Muscle layer of duodenum (tissue), 2 donors: ENCODE measurements around the gene IFI27L1.
"Not testable (repeated sequence)": the region's sequence is repeated elsewhere in the genome, so short reads cannot be mapped to it uniquely, and the experiment has no call there.

Source experiments
- H3K27ac ChIP-seq: one replicate; pipeline ENCODE4 v1.7.0; 2013; ENCODE audit warnings: mild to moderate bottlenecking, low read length
- H3K27me3 ChIP-seq: one replicate; pipeline ENCODE4 v1.7.0; 2013; ENCODE audit warnings: low read depth, mild to moderate bottlenecking, control low read depth, low read length
- H3K36me3 ChIP-seq, 2 donors: one replicate each; pipeline ENCODE4 v1.7.0; 2013; ENCODE audit warnings: low read length in 2 of 2, control low read depth in 1 of 2, mild to moderate bottlenecking in 1 of 2; ENCODE audit not compliant: insufficient read depth in 2 of 2, control insufficient read depth in 1 of 2
- H3K4me1 ChIP-seq, 2 donors: one replicate each; pipeline ENCODE4 v1.7.0; 2013; ENCODE audit warnings: low read length in 2 of 2, mild to moderate bottlenecking in 2 of 2, control low read depth in 1 of 2, moderate library complexity in 1 of 2; ENCODE audit not compliant: insufficient read depth in 2 of 2, control insufficient read depth in 1 of 2
- H3K4me3 ChIP-seq, 2 donors: one replicate each; pipeline ENCODE4 v1.7.0; 2013; ENCODE audit warnings: low read length in 2 of 2, low read depth in 1 of 2, mild to moderate bottlenecking in 1 of 2
- H3K9me3 ChIP-seq, 2 donors: one replicate each; pipeline ENCODE4 v1.7.0; 2013; ENCODE audit warnings: low read length in 2 of 2, control low read depth in 1 of 2, mild to moderate bottlenecking in 1 of 2; ENCODE audit not compliant: control insufficient read depth in 1 of 2
- donor health status: healthy.

Gene IFI27L1

GRCh38 chr14:94062344-94062940, 18.7 kb upstream of the IFI27L1 start:
- H3K4me1 ChIP-seq: peaks cover 5 to 39% of the 10 kb centered on the region in 2 donors
- H3K27ac ChIP-seq: no peak overlapping the region
- peaks cover 45 to 48% of the 10 kb centered on the region in 2 donors for H3K36me3 ChIP-seq

GRCh38 chr14:94066089-94066676, 14.9 kb upstream of the IFI27L1 start:
- Histone ChIP-seq H3K27ac (no peak overlapping the region), H3K9me3 (no peaks in the 10 kb centered on the region), H3K27me3 (no peaks in the 10 kb centered on the region), H3K4me1 (peaks cover 0 to 32% of the 10 kb centered on the region in 2 donors), H3K4me3 (no peak overlapping the region), H3K36me3 (peaks cover 11 to 12% of the 10 kb centered on the region in 2 donors)

More at GRCh38 chr14:94062344-94062940, 18.7 kb upstream of the IFI27L1 start:
- Histone ChIP-seq H3K4me3 (no peak overlapping the region), H3K27me3 (no peaks in the 10 kb centered on the region), H3K9me3 (no peaks in the 10 kb centered on the region)

- H3K4me3 ChIP-seq, H3K9me3 ChIP-seq, H3K36me3 ChIP-seq, H3K27ac ChIP-seq, H3K27me3 ChIP-seq: not testable (repeated sequence)
- H3K4me1 ChIP-seq: peaks cover 0 to 17% of the 10 kb centered on the region in 2 donors
Observed at GRCh38 chr14:94072076-94072475, 9.0 kb upstream of the IFI27L1 start.

DNA sequence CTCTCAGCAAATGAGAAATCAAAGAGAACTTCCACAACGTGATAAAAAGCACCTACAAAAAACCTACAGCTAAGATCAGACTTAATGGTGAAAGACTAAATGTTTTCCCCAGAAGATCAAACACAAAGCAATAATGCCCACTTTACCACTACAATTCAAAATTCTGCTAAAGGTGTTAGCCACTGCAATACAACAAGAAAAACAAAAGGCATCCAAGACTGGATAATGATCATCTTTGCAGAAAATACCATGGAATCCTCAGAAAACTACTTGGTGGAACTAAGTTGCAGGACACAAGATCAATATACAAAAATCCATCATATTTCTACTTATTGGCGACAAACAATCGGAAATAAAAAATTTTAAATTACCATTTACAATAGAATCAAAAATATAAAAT, 6.6 kb upstream of the IFI27L1 start:
- Histone ChIP-seq H3K36me3 (peaks cover 8 to 13% of the 10 kb centered on the region in 2 donors), H3K9me3 (peaks cover 4 to 10% of the 10 kb centered on the region in 2 donors), H3K27ac (no peak overlapping the region), H3K4me1 (peaks cover 15 to 41% of the 10 kb centered on the region in 2 donors), H3K4me3 (peak overlapping the region in 1 of 2 donors; percentile 31), H3K27me3 (no peaks in the 10 kb centered on the region)

- H3K36me3 ChIP-seq: peaks cover 8 to 13% of the 10 kb centered on the region in 2 donors
- H3K27ac ChIP-seq: no peak overlapping the region
- peaks cover 4 to 10% of the 10 kb centered on the region in 2 donors for H3K9me3 ChIP-seq
- peaks cover 19 to 43% of the 10 kb centered on the region in 2 donors for H3K4me1 ChIP-seq
- H3K27me3 ChIP-seq: no peaks in the 10 kb centered on the region
- peak overlapping the region in 1 of 2 donors; percentile 29 for H3K4me3 ChIP-seq
Observed at GRCh38 chr14:94075008-94075407, 6.1 kb upstream of the IFI27L1 start.

GRCh38 chr14:94077111-94077821, 3.8 kb upstream of the IFI27L1 start:
- Histone ChIP-seq H3K27ac (no peak overlapping the region), H3K36me3 (peaks cover 8 to 13% of the 10 kb centered on the region in 2 donors), H3K4me1 (peaks cover 19 to 43% of the 10 kb centered on the region in 2 donors), H3K27me3 (no peaks in the 10 kb centered on the region), H3K4me3 (peak overlapping the region; percentile 26 to 98), H3K9me3 (peaks cover 4 to 10% of the 10 kb centered on the region in 2 donors)

DNA sequence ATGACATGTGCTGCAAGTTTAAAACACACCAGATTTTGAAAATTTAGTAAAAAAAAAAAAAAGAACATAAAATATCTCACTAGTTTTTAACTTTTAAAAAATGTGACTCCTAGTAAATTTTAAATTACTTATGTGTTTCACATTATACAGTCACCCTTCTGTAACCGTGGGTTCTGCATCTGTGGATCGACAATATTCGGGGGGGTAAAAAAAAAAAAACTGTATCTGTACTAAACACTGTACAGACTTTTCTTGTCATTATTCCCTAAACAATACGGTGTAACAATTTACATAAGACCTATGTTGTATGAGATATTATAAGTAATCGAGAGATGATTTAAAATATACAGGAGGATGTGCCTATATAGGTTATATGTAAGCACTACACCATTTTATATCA, 3.3 kb upstream of the IFI27L1 start:
- Histone ChIP-seq H3K4me1 (peaks cover 19 to 43% of the 10 kb centered on the region in 2 donors), H3K27ac (no peak overlapping the region)

DNA sequence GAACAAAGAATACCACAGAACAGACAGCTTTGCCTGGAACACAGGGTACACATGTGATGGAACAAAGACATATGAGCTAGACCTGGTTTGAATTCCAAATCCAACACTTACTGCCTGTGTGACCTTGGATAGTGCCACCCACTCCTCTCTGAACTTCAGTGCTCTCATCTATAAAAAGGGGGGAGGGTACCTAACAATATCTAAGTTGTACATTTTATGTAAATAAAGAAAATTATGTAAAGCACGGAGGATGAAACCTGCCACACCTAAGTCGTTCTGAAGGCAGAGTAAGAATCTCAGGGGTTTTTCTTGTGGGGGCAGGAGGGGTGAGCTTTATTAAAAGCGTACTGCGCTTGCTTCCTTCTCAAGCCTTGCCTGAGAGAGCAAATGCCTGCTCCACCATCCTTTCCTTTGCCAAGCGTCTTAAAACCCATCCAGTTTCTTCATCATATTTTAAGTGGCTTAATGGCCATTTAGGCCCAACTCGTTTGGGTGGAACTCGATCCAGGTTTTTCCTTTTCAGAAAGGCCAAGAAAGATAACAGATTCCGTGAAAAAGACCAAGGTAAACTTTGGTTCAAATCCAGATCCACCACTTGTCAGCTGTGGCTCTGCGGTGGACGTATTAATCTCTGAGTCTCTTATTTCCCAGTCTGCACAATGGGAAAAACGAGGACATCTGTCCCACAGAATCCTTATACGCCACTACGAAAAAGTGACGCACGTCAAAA, 1.1 kb upstream of the IFI27L1 start:
- peaks cover 8 to 9% of the 10 kb centered on the region in 2 donors for H3K36me3 ChIP-seq
- peak overlapping the region; percentile 92 for H3K27ac ChIP-seq
- peaks cover 19 to 43% of the 10 kb centered on the region in 2 donors for H3K4me1 ChIP-seq
- peak overlapping the region; percentile 98 for H3K4me3 ChIP-seq
- H3K9me3 ChIP-seq: peaks cover 0 to 6% of the 10 kb centered on the region in 2 donors
- no peaks in the 10 kb centered on the region for H3K27me3 ChIP-seq

More for the DNA sequence above, 3.3 kb upstream of the IFI27L1 start:
- peaks cover 8 to 13% of the 10 kb centered on the region in 2 donors for H3K36me3 ChIP-seq
- peaks cover 4 to 10% of the 10 kb centered on the region in 2 donors for H3K9me3 ChIP-seq
- H3K4me3 ChIP-seq: peak overlapping the region; percentile 98
- H3K27me3 ChIP-seq: no peaks in the 10 kb centered on the region

- Histone ChIP-seq H3K4me3 (peak overlapping the region; percentile 98), H3K9me3 (no peaks in the 10 kb centered on the region), H3K27me3 (no peaks in the 10 kb centered on the region), H3K27ac (peak overlapping the region; percentile 92), H3K4me1 (peaks cover 19 to 32% of the 10 kb centered on the region in 2 donors), H3K36me3 (peaks cover 8 to 9% of the 10 kb centered on the region in 2 donors)
Observed at GRCh38 chr14:94081386-94081820, 293 bp downstream of the IFI27L1 start.

- H3K4me1 ChIP-seq: no peaks in the 10 kb centered on the region
- no peaks in the 10 kb centered on the region for H3K9me3 ChIP-seq
- no peak overlapping the region for H3K27ac ChIP-seq
- no peaks in the 10 kb centered on the region for H3K27me3 ChIP-seq
- no peak overlapping the region for H3K4me3 ChIP-seq
- no peaks in the 10 kb centered on the region for H3K36me3 ChIP-seq
Observed at GRCh38 chr14:94087891-94088290, 6.8 kb downstream of the IFI27L1 start.

DNA sequence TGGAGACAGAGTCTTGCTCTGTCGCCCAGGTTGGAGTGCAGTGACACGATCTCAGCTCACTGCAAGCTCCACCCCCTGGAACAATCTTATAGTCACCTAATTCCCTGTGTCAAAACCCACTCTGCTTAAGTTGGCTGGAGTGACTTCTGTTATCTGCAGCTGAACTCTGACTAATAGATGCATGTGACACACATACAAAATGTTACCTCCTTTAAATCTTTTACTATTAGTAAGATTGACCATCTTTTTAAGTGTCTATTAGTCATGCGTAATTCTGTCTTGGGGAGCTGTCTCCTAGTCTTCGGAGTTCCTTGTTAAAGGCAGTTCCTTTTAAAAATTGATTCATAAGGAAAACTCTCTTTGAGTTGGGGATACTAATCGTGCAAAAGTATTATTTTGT, 7.4 kb downstream of the IFI27L1 start:
- Histone ChIP-seq H3K27me3 (no peaks in the 10 kb centered on the region), H3K36me3 (no peaks in the 10 kb centered on the region), H3K9me3 (no peaks in the 10 kb centered on the region), H3K27ac (no peak overlapping the region), H3K4me1 (no peaks in the 10 kb centered on the region), H3K4me3 (no peak overlapping the region)
